Stimulated activated CD4-positive, alpha-beta T cell treated with anti-CD3 and anti-CD28 coated beads, Interleukin-1b, Interleukin-23, amount 100 ng/mL, for 48 hours (primary cell): ENCODE data around the gene PTTG1.

Experiments used
- DNase-seq: peaks from one replicate; pipeline ENCODE4 v3.0.0-alpha.2; 2020

PTTG1 gene

DNA sequence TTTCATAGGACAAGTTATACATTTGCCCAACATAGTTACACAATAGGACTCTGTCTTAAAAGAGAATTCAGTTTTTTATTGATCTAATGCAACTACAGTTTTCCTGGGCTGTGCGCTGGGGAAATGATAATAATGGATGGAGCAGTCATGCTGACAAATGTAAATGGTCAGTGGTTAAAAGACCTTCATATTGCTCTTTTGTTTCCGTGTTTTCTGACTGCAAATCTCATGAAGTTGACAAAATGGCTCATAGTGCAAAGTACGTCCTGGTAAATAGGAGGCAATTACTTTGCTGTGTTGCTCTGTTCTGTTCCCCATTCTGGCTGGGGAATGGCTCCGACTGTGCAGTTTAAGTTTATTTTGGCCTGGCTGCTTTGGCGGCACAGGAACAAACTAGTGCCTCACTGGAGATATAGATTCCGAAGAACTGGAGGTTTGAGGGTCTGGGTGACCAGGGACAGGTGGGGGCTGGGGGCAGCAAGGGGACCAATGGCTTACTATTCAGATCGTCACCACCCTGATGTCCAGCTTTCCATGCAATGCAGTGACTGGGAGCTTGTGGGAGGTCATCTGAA is 54.3 kb downstream of the PTTG1 start:
- no peak for DNase-seq

DNA sequence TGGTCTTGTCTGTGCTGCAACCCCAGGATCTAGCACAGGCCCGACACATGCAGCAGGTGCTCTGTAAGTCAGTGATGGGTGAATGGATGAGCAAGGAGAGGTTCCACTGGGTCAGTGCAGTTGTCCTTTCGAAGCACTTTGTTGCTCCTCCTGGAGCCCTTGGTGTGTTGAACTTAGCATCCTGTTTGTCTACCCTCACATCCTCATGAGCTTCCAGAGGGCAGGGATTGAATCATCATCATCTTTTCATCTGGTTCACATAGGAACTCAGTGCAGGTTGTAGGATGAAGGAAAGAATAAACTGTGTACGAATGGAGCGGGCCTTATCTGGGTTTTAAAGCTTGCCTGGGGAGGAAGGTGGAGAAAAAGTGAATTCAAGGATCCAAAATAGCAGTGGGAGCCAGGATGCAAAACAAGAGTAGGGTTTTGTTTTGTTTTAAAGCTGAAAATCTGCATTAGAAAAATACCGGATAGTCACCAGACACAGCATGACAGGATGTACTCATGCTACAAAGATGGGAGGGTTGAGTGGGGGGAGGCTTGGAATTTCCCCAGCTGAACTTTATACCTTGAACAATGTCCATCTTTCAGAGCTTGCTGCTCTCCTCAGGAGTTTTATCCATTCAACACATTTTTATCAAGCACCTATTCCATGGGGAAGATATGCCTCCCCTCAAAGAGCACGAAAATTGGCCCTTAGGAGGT is 55.8 kb downstream of the PTTG1 start:
- no peak for DNase-seq

DNA sequence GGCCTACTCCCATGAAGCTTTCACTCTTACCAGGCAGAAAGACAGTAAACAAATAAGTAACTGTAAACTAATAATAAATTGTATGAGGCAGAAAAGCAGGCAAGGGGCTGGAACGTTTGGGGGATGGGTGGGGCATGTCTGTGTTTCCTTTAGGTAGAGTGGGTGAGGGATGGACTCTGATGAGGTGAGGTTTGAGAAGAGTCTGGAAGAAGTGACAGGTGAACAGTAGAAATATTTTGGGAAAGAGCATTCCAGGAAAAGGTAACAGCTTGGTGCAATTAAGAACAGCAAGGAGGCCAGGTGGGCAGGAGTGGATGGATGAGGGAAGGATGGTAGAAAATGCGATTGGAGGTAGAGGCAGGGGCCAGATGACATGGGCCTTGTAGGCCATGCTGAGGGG is 56.5 kb downstream of the PTTG1 start:
- DNase-seq, result no peak
